ENCODE results near the gene GCDH.
"Not testable (repeated sequence)": the region's sequence is repeated elsewhere in the genome, so short reads cannot be mapped to it uniquely, and the experiment has no call there.

GCDH gene

DNA sequence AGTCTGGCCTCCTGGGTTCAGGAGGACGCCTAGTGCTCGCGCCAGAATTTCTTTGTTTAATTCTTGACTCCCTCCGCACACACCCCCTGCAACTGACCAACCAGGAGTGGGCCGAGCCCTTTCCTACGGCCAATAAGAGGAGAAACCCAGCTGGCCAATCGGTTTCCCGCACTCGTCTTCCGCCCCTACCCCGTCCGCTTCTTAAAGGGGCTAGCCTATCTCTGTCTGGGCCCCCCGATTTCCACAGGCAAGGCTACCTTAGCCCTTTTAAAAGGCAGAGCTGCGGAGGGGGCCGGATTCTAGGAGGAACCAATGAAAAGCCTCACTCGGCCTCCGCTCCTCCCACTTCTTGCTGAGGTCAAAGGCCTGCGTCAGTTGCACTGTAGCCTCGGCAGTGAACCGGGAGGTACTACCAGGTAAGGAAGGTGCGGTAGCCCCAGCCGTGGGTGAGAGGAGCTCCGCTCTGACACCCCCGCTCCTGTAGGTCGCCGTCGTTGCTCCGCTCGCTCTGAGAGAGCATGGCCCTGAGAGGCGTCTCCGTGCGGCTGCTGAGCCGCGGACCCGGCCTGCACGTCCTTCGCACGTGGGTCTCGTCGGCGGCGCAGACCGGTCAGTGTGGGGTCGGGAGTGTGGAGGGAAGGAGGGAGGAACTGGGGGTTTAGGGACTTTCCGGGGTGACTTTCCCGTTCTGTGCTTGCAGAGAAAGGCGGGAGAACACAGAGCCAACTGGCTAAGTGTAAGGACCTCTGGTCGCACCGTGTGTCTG lies at the start of gene GCDH:
TSS of gene GCDH (plus strand) at position 374 of the 766 bp plus-strand sequence. CDS start at position 519, 145 bp downstream.
- DNase-seq (ENCODE audit: low read depth), result peak; percentile 91

DNA sequence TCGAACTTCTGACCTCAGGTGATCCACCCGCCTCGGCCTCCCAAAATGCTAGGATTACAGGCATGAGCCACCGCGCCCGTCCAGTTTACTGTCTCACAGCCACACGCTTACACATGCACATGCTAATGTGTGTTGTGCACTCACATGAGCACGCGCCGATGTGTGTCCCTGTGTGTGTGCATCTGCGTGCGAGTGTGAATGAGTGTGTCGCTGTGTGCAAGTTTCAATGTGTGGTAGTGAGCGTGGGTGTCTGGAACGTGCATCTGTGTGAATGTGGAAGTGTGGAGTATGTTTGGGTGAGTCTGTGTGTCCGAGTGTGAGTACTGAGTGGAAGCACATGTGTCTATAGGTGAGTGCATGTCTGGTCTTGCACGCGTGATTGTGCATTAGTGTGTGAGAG lies 48.4 kb upstream of the GCDH start:
- DNase-seq (ENCODE audit: low read depth), result no peak

DNA sequence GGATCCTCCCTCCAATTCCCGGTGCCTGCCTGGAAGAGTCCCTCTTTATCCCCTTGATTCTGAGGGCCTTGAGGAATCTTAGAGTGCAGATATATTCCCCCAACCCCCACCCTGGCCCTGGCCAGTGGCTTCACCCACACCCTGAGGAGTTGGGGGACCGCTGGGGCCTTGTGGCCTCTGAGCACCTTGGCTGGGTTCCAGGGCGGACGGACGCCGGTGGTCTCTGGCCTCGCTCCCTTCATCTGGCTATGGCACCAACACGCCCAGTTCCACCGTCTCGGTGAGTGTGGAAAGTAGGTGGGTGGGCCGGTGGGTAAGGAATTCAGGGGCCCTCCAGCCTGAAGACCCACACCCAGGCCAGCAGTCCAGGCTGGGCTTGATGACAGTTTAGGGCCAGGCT lies 47.6 kb upstream of the GCDH start:
- DNase-seq (ENCODE audit: low read depth), result no peak

DNA sequence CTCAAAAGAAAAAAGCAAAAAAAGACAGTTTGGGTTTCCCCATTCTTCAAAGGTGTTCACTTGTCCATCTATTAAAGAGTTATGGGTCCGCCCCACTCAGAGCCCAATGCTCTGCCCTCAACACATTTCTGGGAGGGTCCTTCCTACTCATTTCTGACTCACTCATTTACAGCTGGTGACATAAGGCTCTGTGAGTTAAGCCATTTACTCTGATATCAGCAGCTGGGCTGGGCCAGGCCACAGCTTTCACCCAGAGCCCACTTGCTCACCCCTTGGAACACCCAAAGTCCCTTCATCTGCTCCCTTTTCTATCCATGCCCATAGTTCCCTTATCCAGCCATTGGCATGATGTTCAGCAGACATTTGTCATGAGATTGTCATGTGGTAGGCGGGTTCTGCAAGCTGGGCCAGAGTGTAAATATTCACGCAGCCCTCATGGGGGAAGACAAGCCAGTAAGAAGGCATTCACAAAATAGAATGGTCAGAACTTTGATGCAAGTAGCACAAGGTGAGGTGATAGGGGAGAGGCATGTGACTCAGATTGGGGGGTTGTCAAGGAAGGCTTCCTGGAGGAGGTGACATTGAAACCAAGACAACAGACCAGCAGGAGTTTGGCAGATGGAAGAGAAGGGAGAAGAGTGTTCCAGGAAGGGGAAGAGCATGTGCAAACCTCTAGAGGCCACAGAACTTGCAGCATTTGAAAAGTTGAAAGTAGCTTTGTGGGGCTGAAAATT lies 46.8 kb upstream of the GCDH start:
- no peak for DNase-seq (ENCODE audit: low read depth)

DNA sequence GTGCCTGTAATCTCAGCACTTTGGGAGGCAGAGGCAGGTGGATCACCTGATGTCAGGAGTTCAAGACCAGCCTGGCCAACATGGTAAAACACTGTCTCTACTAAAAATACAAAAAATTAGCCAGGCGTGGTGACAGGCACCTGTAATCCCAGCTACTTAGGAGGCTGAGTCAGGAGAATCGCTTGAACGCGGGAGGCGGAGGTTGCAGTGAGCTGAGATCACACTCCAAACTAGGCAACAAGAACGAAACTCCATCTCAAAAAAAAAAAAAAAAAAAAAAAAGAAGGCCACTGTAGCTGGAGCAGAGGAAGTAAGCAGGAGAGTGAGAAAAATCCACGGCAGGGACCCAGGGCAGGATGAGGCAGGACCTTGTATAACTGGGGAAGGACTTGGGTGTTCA lies 44.3 kb upstream of the GCDH start:
- not testable (repeated sequence) for DNase-seq (ENCODE audit: low read depth)

DNA sequence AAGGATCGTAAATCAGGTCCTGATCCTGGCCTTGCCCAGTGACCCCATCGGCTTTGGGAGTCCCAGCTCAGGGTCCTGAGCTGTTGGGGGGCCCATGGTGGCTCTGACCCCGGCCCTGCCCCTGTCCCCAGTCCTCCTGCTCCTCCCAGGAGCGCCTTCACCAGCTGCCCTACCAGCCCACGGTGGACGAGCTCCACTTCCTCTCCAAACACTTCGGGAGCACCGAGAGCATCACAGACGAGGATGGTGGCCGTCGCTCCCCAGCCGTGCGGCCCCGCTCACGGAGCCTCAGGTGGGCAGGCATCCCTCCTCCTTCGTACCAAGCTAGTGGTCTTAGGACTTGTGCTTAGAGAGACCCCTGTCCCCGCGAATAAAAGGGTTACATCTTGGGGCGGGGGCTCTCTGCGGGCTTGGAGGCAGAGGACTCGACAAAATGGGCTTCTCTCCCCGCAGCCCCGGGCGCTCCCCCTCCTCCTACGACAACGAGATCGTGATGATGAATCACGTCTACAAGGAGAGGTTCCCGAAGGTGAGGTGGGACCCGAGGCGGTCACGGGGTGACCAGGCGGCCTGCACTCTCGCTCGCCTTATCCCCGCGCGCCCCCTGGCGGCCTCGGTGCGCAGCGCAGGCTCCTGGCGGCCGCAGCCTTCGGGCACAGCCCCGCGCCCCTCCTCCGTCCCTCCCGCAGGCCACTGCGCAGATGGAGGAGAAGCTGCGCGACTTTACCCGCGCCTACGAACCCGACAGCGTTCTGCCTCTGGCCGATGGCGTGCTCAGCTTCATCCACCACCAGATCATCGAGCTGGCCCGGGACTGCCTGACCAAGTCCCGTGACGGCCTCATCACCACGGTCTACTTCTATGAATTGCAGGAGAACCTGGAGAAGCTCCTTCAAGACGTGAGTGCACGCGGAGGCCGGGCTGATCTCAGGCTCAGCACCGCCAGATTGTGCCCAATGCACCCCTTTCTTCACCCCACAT lies 43.5 kb upstream of the GCDH start:
- DNase-seq (ENCODE audit: low read depth), result peak; percentile 78

DNA sequence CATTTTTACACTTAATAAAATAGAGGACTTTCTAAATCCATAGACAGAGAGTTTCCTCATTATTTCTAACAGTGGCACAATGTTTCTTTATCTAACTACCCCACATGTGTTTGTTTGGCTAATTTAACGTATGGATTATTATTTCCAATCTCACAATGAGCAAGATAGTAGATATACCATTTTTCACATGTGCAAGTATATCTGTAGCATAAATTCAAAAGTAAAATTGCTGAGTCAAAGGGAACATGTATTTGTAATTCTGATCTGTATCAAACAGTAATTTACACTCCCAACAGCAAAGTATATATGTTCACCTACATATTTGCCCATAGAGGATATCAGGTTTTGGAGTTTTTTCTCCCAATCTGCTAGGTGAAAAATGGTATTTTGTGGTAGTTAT lies 34.3 kb upstream of the GCDH start:
- DNase-seq (ENCODE audit: low read depth), result no peak

DNA sequence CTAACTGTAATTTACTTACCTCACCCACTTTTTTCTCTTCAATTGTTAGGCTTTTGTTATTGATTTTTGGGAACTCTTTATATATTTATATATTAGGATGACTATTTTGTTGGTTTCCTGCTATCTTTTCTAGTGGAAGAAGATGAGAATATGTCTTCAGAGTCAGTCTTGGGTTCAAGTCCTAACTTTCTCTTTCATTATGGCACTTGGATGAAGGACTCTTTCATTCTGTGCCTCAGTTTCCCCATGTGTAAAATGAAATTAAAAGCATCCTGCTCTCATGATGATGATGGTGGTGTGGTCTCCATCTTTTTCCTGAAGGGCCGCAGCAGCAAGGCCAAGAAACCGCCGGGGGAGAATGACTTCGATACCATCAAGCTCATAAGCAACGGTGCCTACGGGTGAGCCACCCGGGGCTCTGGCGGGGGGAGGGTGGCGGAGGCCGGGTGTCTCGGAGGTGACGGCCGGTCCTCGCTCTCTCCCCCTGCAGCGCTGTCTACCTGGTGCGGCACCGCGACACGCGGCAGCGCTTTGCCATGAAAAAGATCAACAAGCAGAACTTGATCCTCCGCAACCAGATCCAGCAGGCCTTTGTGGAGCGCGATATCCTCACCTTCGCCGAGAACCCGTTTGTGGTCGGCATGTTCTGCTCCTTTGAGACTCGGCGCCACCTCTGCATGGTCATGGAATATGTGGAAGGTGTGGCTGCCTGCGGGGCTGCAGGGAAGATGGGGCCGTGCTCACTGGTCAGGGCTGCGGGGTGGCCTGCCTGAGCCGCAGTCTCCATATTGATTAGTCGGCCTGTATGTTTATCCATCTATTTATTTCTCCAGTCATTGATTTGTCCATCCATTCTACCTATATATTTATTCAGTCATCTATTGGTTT lies 32.7 kb upstream of the GCDH start:
- no peak for DNase-seq (ENCODE audit: low read depth)

DNA sequence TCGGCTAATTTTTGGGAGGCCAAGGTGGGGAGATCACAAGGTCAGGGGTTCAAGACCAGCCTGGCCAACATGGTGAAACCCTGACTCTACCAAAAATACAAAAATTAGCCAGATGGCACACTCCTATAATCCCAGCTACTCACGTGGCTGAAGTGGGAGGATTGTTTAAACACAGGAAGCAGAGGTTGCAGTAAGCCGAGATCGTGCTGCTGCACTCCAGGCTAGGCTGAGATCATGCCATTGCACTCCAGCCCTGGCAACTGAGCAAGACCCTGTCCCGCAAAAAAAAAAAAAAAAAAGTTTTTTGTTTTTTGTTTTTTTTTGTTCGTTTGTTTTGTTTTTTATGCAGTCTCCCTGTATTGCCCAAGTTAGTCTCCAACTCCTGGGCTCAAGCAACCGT lies 31.4 kb upstream of the GCDH start:
- no peak for DNase-seq (ENCODE audit: low read depth)

DNA sequence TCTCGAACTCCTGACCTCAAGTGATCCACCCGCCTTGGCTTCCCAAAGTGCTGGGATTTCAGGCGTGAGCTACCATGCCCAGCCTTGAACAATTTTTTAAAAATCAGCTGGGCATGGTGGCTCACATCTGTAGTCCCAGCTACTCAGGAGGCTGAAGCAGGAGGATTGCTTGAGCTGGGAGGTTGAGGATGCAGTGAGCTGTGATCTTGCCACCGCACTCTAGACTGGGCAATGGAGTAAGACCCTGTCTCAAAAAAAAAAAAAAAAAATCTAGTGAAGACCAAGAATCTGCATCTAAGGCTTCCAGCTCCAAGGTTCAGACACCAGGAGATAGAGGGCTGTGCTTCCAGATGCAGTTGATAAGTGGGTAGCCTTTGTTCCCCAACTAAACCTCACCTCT lies 26.8 kb upstream of the GCDH start:
- DNase-seq (ENCODE audit: low read depth), result no peak

DNA sequence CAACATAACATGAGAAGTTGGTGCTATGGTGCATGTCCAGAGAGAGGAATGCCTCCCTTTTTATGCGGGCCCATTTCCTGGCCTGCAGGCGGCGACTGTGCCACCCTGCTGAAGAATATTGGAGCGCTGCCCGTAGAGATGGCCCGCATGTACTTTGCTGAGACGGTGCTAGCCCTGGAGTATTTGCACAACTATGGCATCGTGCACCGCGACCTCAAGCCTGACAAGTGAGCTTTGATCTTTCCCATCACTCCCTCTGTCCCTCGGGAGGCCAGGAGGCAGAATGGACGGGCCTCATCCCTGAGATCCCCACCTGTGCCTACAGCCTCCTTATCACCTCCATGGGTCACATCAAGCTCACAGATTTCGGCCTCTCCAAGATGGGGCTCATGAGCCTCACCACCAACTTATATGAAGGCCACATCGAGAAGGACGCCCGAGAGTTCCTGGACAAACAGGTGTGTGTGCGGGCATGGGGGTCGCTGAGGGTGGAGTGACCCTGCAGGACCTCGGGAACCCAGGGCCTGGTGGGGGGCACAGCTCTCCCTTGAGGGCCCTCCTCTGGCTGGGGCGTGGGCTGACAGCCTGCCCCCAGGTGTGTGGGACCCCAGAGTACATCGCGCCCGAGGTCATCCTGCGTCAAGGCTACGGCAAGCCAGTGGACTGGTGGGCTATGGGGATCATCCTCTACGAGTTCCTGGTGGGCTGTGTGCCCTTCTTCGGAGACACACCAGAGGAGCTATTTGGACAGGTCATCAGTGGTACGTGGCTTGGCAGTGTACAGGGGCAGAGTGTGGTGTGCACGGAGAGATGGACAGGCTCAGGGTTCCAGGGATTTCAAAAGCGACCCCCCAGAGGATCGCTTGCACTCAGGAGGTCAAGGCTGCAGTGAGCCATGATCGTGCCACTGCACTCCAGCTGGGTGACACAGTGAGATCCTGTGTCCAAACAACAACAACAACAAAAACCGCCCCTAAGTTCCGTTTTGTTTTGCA lies 25.9 kb upstream of the GCDH start:
- DNase-seq (ENCODE audit: low read depth), result no peak

DNA sequence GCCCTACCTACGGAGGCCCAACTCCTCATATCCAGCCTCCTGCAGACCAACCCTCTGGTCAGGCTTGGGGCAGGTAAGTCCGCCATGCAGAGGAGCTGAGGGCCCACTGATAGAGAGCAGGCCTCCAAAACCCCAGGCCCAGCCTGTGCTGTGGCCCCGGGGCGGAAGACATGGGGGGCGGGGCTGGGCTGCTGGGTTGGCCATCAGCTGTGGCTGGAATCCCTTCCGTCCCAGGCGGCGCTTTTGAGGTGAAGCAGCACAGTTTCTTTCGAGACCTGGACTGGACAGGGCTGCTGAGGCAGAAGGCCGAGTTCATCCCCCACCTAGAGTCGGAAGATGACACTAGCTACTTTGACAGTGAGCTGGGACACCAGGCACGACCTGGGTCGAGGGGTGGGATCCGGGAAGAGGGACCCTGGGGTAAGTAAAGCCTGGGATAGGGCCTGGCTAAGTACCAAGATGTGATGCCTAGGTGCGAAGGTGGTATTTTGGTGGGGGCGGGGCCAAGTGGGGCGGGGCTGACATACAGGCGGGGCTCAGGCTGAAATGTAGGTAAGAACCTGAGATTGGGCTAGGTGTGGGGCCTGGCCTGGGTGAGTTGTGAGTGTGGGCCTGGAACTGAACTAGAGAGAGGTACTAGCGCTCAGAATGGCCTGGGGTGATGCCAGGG lies 25.1 kb upstream of the GCDH start:
- no peak for DNase-seq (ENCODE audit: low read depth)

DNA sequence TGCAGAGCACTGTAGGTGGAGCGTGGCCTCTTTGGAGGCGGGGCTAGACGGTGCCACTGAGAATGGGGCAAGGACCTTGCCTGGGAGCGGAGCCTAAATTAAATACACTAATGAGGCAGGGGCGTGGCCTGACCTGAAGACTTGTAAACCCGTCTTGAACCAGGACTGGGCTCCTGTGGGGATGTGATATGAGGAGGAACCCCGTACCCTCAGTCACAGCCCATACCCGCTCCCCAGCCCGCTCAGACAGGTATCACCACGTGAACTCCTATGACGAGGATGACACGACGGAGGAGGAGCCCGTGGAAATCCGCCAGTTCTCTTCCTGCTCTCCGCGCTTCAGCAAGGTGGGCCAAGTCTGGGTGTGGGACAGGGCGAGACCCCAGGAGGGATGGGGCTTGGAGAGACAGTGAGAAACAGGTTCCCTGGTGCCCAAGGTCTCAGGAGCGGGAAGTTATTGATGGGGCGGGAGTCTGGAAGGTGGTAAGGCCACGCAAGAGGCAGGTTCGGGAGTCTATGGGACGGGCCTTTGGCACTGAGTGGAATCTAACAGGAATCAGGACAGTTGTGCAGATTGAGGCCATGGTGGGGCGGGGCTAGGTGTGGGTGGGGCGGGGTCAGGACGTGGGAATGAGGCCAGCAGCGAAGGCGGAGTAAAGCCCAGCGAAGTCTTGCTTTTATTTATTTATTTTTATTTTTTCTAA lies 24.4 kb upstream of the GCDH start:
- DNase-seq (ENCODE audit: low read depth), result no peak

DNA sequence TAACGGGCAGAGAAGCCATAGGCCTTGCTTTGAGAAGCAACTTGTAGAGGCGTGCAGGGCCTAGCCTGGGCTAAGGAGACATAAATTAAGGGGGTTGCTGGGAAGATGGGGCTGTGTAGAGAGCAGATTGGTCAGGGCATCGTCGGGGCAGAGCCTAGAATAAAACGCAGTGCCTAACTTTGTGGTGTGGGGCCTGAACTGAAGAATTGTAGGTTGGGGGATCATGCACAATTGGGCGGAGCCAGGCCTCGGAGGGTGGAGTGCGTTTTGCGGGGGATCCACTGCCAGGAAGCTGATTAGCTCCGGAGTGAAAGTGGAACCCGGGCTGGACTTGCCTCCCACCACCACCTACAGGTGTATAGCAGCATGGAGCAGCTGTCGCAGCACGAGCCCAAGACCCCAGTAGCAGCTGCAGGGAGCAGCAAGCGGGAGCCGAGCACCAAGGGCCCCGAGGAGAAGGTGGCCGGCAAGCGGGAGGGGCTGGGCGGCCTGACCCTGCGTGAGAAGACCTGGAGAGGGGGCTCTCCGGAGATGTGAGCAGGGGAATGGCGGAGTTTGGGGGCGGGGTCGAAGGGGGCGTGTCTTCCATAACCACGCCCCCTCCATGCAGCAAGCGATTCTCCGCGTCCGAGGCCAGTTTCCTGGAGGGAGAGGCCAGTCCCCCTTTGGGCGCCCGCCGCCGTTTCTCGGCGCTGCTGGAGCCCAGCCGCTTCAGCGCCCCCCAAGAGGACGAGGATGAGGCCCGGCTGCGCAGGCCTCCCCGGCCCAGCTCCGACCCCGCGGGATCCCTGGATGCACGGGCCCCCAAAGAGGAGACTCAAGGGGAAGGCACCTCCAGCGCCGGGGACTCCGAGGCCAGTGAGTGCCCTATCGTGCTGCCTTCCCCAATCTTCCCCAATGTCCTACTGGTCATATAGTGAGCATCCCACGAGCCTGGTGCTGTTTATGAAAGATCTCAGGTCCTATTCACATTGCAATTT lies 23.6 kb upstream of the GCDH start:
- peak; percentile 38 for DNase-seq (ENCODE audit: low read depth)

DNA sequence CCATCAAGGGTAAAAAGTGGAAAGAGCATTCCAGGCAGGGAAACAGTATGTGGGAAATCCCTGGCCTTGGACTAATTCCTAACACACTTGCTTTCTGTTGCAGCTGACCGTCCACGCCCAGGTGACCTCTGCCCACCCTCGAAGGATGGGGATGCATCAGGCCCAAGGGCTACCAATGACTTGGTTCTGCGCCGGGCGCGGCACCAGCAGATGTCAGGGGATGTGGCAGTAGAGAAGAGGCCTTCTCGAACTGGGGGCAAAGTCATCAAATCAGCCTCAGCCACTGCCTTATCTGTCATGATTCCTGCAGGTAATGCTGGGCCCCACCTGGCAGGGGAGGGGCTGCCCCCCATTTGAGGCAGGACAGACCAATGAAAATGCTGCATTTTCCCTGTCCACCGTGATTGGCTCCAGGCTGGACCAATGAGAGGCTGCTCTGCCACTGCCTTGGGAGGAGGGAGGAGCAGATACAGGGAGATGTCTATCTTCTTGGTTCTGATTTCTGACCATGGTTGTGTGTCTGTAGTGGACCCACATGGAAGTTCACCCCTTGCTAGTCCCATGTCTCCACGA lies 22.3 kb upstream of the GCDH start:
- no peak for DNase-seq (ENCODE audit: low read depth)

DNA sequence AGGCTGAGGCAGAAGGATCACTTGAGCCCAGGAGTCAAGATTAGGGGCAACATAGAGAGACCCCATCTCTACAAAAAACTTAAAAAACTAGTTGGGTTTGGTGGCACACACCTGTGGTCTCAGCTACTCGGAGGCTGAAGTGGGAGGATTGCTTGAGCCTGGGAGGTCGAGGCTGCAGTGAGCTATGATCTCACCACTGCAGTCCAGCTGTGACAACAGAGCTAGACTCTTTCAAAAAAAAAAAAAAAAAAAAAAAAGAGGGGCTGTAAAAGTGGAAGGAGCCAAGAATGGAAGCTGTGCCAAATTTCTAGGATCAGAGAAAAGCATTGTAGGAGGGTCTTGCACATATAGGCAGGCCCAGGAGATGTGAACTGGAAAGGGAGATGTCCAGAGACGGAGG lies 19.3 kb upstream of the GCDH start:
- no peak for DNase-seq (ENCODE audit: low read depth)

DNA sequence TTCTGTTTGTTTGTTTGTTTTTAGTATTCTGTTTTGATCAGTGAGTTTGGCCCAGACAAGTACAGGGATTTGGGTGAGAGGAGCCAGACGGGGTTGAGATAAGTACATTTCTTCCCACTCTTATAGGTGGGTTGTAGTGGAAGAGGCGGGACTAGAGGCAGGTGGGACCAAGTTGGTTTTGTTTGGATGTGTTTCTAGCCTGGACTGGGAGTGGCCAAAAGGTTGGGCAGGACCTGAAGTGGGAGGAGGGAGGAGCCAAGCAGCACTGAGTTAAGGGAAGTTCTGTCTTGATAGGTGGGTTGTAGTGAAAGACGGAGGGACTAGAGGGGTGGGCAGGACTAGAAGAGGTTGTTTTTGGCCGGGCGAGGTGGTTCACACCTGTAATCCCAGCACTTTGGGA lies 18.7 kb upstream of the GCDH start:
- no peak for DNase-seq (ENCODE audit: low read depth)

All from activated T-helper 9 cell treated with anti-CD3 and anti-CD28 coated beads, Interleukin-2, amount 50 U/mL, for 16 hours (primary cell).